PC-3 (cell line): ENCODE data around the gene FCSK. TPM values are rescaled to one million over a fixed set of nuclear protein-coding genes. Genes with fewer than 3 reads are reported as not detected.

Experiments
- ATAC-seq: fragments of 200-7000 bp; cut with Tn5 transposase; 2 replicates; pipeline ENCODE4 v1.9.1; 2020; ENCODE audit warnings: mild to moderate bottlenecking, moderate library complexity
- BruUV-seq: library from RNA; stranded (reverse); fragments of 400-500 nt; replicated peaks from 2 replicates; lab custom pipeline; 2021; lab: Mats Ljungman, UMichigan
- CTCF ChIA-PET: fragments of 300-600 bp; sonication (Branson Sonifier 250); formaldehyde crosslinking; loops from one replicate; lab custom pipeline; 2022; ENCODE audit warnings: antibody characterized with exemption; lab: Charles Lee
- POLR2A ChIA-PET: fragments of 300-600 bp; sonication (Branson Sonifier 250); formaldehyde crosslinking; loops from one replicate; lab custom pipeline; 2022; ENCODE audit warnings: antibody characterized with exemption; ENCODE audit not compliant: unreplicated experiment; lab: Charles Lee
- DNase-seq: peaks from one replicate; pipeline ENCODE4 v3.0.0-alpha.2; 2015
- H2AFZ ChIP-seq: fragments of 300-600 bp; sonication (generic); 2 replicates; pipeline ENCODE4 v1.6.0; 2016; ENCODE audit warnings: antibody characterized with exemption, low read length
- H3F3A ChIP-seq: fragments of 300-600 bp; sonication (generic); one replicate; pipeline ENCODE4 v1.6.0; 2017; ENCODE audit warnings: antibody characterized with exemption, low read length, control low read depth, mild to moderate bottlenecking; ENCODE audit not compliant: unreplicated experiment
- H3K27ac ChIP-seq: fragments of 300-600 bp; sonication (generic); 2 replicates; pipeline ENCODE4 v1.5.1; 2016; ENCODE audit warnings: mild to moderate bottlenecking, low read length
- H3K27me3 ChIP-seq: fragments of 300-600 bp; sonication (generic); 2 replicates; pipeline ENCODE4 v1.6.1; 2016; ENCODE audit warnings: low read length, mixed read lengths
- H3K36me3 ChIP-seq: fragments of 300-600 bp; sonication (generic); 2 replicates; pipeline ENCODE4 v1.6.1; 2016; ENCODE audit warnings: low read depth, mixed run types, low read length, mixed read lengths
- H3K4me1 ChIP-seq: fragments of 300-600 bp; sonication (generic); 2 replicates; pipeline ENCODE4 v1.5.1; 2016; ENCODE audit warnings: low read length; ENCODE audit not compliant: insufficient read depth
- H3K4me2 ChIP-seq: fragments of 300-600 bp; sonication (generic); 2 replicates; pipeline ENCODE4 v1.6.0; 2016; ENCODE audit warnings: low read length
- H3K4me3 ChIP-seq: fragments of 300-600 bp; sonication (generic); 2 replicates; pipeline ENCODE4 v1.5.1; 2016; ENCODE audit warnings: mild to moderate bottlenecking, low read length, mixed read lengths
- H3K79me2 ChIP-seq: fragments of 300-600 bp; sonication (generic); 2 replicates; pipeline ENCODE4 v1.6.1; 2017; ENCODE audit warnings: low read length, mixed read lengths
- H3K9ac ChIP-seq: fragments of 300-600 bp; sonication (generic); 2 replicates; pipeline ENCODE4 v1.6.0; 2016; ENCODE audit warnings: mild to moderate bottlenecking, low read length
- H3K9me2 ChIP-seq: fragments of 300-600 bp; sonication (generic); replicated peaks from 2 replicates; pipeline ENCODE4 v1.6.1; 2016; ENCODE audit warnings: mixed run types, low read length, mixed read lengths
- H3K9me3 ChIP-seq: fragments of 300-600 bp; sonication (generic); 2 replicates; pipeline ENCODE4 v1.6.1; 2016; ENCODE audit warnings: low read length, mixed read lengths
- H4K20me1 ChIP-seq: fragments of 300-600 bp; sonication (generic); 2 replicates; pipeline ENCODE4 v1.6.1; 2016; ENCODE audit warnings: low read length, mixed read lengths
- EZH2 ChIP-seq: fragments of 300-600 bp; sonication (generic); IDR thresholded peaks from one replicate; pipeline ENCODE4 v1.6.1; 2017; ENCODE audit warnings: antibody characterized with exemption, mild to moderate bottlenecking, low read length; ENCODE audit not compliant: unreplicated experiment
- EZH2phosphoT487 ChIP-seq: fragments of 300-600 bp; sonication (generic); IDR thresholded peaks from 2 replicates; pipeline ENCODE4 v1.6.1; 2018; ENCODE audit warnings: mild to moderate bottlenecking, antibody characterized with exemption, low read length, borderline replicate concordance
- intact Hi-C: fragments of 100-400 bp; cut with micrococcal nuclease; formaldehyde crosslinking; loops from 2 replicates; pipeline ENCODE4 v1.9.0; 2023
- total RNA-seq: library from RNA; depleted of rRNA; stranded (reverse); fragments of >200 nt; gene quantifications from 2 replicates; pipeline ENCODE4 v1.2.3, GENCODE V29; 2014
- TF ChIP-seq, protein P1 (sequence below): fragments of 300-600 bp; sonication (generic); conservative IDR thresholded peaks from 2 replicates; pipeline ENCODE4 v1.5.1; 2017; ENCODE audit warnings: antibody characterized with exemption, low read depth, mild to moderate bottlenecking, low read length

FCSK gene
- total RNA-seq, 1 experiment from 2014 or later: 11.7 TPM

DNA sequence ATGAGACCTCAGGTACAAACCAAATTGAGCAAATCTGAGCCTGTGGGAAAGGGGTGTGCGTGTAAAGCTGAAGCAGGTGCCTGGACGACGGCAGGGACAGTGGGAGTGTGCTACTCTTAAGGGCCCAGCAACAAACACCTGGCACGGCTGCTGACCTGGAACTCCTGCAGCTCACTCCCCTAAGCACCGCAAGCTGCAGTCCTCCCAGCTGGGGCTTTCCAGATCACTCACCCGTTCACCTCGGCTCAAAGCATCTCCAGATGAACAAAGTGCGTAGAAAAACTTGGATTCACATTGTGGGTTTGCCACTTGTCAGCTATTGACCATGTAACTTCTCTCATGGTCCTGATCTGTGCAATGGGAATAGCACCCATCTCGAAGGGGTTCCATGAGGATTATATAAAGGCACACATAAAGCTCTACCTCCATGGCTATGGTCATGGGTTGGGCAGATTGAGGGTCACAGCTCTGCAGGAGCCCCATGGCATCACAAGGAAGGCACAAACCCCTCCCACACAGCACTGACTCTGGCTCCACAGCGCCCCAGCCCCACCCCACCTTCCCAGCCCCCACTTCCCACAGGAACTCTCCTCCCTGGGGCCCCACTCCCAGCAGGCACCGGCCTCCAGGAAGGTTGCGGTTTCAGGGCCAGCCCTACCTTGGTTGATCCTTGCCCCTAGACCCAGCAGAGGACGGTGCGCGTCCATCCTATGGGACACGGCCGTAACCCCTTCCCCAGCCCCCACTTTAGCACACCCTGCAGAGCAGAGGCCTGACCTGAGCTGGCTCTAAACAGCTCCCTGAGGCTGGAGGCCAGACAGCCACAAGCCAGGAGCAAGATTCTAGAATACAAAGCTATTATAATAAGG lies 37.4 kb upstream of the FCSK start:
- POLR2A ChIA-PET: no interaction called here
- Histone ChIP-seq H2AFZ (no peak overlapping the region), H3K9me3 (no peaks in the 10 kb centered on the region), H4K20me1 (no peaks in the 10 kb centered on the region), H3K4me2 (no peak overlapping the region), H3K79me2 (no peaks in the 10 kb centered on the region), H3K36me3 (no peaks in the 10 kb centered on the region), H3K4me3 (no peak overlapping the region), H3F3A (no peaks in the 10 kb centered on the region), H3K4me1 (no peaks in the 10 kb centered on the region), H3K9ac (no peak overlapping the region), H3K27ac (no peak overlapping the region), H3K27me3 (no peaks in the 10 kb centered on the region), H3K9me2 (no peaks in the 10 kb centered on the region)
- TF ChIP-seq EZH2 (no peak), EZH2phosphoT487 (no peak)
- TF ChIP-seq, protein P1, sequence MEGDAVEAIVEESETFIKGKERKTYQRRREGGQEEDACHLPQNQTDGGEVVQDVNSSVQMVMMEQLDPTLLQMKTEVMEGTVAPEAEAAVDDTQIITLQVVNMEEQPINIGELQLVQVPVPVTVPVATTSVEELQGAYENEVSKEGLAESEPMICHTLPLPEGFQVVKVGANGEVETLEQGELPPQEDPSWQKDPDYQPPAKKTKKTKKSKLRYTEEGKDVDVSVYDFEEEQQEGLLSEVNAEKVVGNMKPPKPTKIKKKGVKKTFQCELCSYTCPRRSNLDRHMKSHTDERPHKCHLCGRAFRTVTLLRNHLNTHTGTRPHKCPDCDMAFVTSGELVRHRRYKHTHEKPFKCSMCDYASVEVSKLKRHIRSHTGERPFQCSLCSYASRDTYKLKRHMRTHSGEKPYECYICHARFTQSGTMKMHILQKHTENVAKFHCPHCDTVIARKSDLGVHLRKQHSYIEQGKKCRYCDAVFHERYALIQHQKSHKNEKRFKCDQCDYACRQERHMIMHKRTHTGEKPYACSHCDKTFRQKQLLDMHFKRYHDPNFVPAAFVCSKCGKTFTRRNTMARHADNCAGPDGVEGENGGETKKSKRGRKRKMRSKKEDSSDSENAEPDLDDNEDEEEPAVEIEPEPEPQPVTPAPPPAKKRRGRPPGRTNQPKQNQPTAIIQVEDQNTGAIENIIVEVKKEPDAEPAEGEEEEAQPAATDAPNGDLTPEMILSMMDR: no peak
- intact Hi-C loops: no loop called here
- no peak for DNase-seq
- no TSS peak for BruUV-seq
- CTCF ChIA-PET: no interaction called here
- no peak for ATAC-seq

DNA sequence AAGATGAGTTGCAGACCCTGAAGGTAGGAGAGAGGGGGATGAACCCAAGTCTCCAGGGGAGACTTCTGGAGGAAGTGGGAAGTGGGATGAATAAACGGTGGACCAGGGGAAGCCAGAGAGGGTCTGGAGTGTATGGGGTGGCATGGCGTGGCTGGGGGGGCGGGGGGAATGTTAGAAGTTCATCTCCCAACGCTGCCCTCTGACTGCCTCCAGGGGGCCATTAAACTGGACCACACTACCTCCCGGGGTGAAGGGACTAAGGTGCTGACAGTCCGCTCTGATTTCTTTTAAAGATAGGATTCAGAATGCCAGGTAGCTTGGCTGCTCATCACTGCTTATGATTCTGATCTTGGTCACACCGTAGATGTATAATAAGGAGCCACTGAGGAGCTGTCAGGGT lies 36.7 kb upstream of the FCSK start:
- Histone ChIP-seq H3F3A (no peaks in the 10 kb centered on the region), H3K9me3 (no peaks in the 10 kb centered on the region), H3K9ac (no peak overlapping the region), H3K79me2 (no peaks in the 10 kb centered on the region), H3K9me2 (no peaks in the 10 kb centered on the region), H3K4me1 (no peaks in the 10 kb centered on the region), H3K27me3 (no peaks in the 10 kb centered on the region), H3K36me3 (no peaks in the 10 kb centered on the region), H3K4me2 (no peak overlapping the region), H3K27ac (no peak overlapping the region), H4K20me1 (no peaks in the 10 kb centered on the region), H3K4me3 (no peak overlapping the region), H2AFZ (no peak overlapping the region)
- POLR2A ChIA-PET: no interaction called here
- intact Hi-C loops: no loop called here
- CTCF ChIA-PET: no interaction called here
- no TSS peak for BruUV-seq
- no peak for DNase-seq
- TF ChIP-seq EZH2 (no peak), EZH2phosphoT487 (no peak)
- TF ChIP-seq, protein P1: no peak
- no peak for ATAC-seq
